OCI-LY1 (cell line): ENCODE measurements around the gene PDAP1.

ENCODE experiments used
- H2AFZ ChIP-seq: fragments of 200-600 bp; sonication (generic), shearing (Covaris generic); 2 replicates; pipeline ENCODE4 v1.6.0; 2014; ENCODE audit warnings: antibody characterized with exemption, mild to moderate bottlenecking, low read length
- H3F3A ChIP-seq: fragments of 200-600 bp; sonication (generic), shearing (Covaris generic); 2 replicates; pipeline ENCODE4 v1.6.0; 2014; ENCODE audit warnings: mild to moderate bottlenecking, antibody characterized with exemption, low read length, moderate library complexity; ENCODE audit not compliant: insufficient read depth
- H3K27ac ChIP-seq: fragments of 200-600 bp; sonication (generic); 2 replicates; pipeline ENCODE4 v1.5.1; 2014; ENCODE audit warnings: low read length, mixed run types, mild to moderate bottlenecking, low read depth; ENCODE audit not compliant: poor library complexity, severe bottlenecking
- H3K27me3 ChIP-seq: fragments of 200-600 bp; sonication (generic); 2 replicates; pipeline ENCODE4 v1.6.0; 2014; ENCODE audit warnings: antibody characterized with exemption, mild to moderate bottlenecking, low read length, moderate library complexity; ENCODE audit not compliant: insufficient read depth
- H3K36me3 ChIP-seq: fragments of 200-600 bp; sonication (generic); 2 replicates; pipeline ENCODE4 v1.6.1; 2014; ENCODE audit warnings: mild to moderate bottlenecking, antibody characterized with exemption, low read length, moderate library complexity, mixed read lengths; ENCODE audit not compliant: insufficient read depth
- H3K4me1 ChIP-seq: fragments of 200-600 bp; sonication (generic); 2 replicates; pipeline ENCODE4 v1.5.1; 2014; ENCODE audit warnings: mild to moderate bottlenecking, low read length, moderate library complexity; ENCODE audit not compliant: insufficient read depth, severe bottlenecking
- H3K4me2 ChIP-seq: fragments of 200-600 bp; sonication (generic), shearing (Covaris generic); 2 replicates; pipeline ENCODE4 v1.6.1; 2014; ENCODE audit warnings: low read length
- H3K4me3 ChIP-seq: fragments of 200-600 bp; sonication (generic); 2 replicates; pipeline ENCODE4 v1.5.1; 2014; ENCODE audit warnings: low read length, low read depth, mild to moderate bottlenecking, mixed read lengths; ENCODE audit not compliant: poor library complexity, severe bottlenecking
- H3K79me2 ChIP-seq: fragments of 200-600 bp; shearing (Covaris generic); 2 replicates; pipeline ENCODE4 v1.6.1; 2016; ENCODE audit warnings: mixed run types, low read length, mixed read lengths; ENCODE audit not compliant: insufficient read depth
- H3K9ac ChIP-seq: fragments of 200-600 bp; sonication (generic), shearing (Covaris generic); 2 replicates; pipeline ENCODE4 v1.6.1; 2014; ENCODE audit warnings: mild to moderate bottlenecking, low read length, mixed read lengths
- H3K9me2 ChIP-seq: fragments of 200-600 bp; sonication (generic), shearing (Covaris generic); 2 replicates; pipeline ENCODE4 v1.6.1; 2014; ENCODE audit warnings: low read depth, mild to moderate bottlenecking, low read length, mixed read lengths
- H3K9me3 ChIP-seq: fragments of 200-600 bp; shearing (Covaris generic); 2 replicates; pipeline ENCODE4 v1.6.1; 2014; ENCODE audit warnings: low read length, mixed read lengths
- H4K20me1 ChIP-seq: fragments of 200-600 bp; sonication (generic), shearing (Covaris generic); 2 replicates; pipeline ENCODE4 v1.6.0; 2016; ENCODE audit warnings: mild to moderate bottlenecking, low read length; ENCODE audit not compliant: insufficient read depth
- CTCF ChIP-seq: fragments of 200-600 bp; sonication (generic), shearing (Covaris generic); IDR thresholded peaks from 2 replicates; pipeline ENCODE4 v1.5.1; 2017; ENCODE audit warnings: mild to moderate bottlenecking, antibody characterized with exemption, low read length, moderate library complexity, mixed read lengths
- EZH2 ChIP-seq: fragments of 200-600 bp; sonication (generic), shearing (Covaris generic); IDR thresholded peaks from 2 replicates; pipeline ENCODE4 v1.8.0; 2017; ENCODE audit warnings: borderline replicate concordance, mixed run types, mild to moderate bottlenecking, antibody characterized with exemption, low read length, moderate library complexity, mixed read lengths

Gene PDAP1

DNA sequence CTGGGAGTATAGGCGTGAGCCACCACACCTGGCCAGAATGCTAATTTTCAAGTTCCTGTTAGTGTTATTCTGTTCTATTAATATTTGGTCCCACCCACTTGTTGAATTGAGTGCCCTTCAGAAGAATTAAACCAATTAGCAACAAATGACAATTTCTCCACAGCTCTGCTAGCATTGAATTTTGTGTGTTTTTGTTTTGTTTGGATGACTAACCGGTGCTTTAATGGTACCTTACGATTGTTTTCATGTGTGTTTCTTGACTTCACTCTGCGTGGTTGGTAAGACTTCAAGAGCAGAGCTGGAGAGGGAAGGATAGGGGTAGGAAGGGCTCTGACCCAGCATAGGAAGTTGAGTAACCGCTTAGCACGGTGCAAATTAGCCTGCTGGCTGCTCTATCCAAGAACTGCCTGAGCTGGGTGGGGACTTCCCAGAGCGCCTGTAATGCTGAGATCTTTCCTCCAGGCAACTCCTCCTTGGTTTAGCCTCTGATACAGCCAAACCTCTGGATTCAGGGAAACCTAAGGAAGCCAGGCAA lies 29.3 kb downstream of the PDAP1 start:
- Histone ChIP-seq H3K4me2 (peak overlapping the region; percentile 69; the same call in 1 of the 2 replicates), H3K9me2 (no peaks in the 10 kb centered on the region), H3F3A (peaks cover 19% of the 10 kb centered on the region), H3K4me1 (peaks cover 50% of the 10 kb centered on the region), H3K9ac (peak overlapping the region; percentile 74; the same call in 1 of the 2 replicates), H4K20me1 (no peaks in the 10 kb centered on the region), H3K36me3 (peaks cover 47% of the 10 kb centered on the region), H2AFZ (no peak overlapping the region), H3K79me2 (peaks cover 17% of the 10 kb centered on the region; the same call in 1 of the 2 replicates), H3K27ac (peak overlapping the region; percentile 96), H3K4me3 (peak overlapping the region; percentile 48), H3K9me3 (no peaks in the 10 kb centered on the region), H3K27me3 (no peaks in the 10 kb centered on the region)
- TF ChIP-seq CTCF (no peak), EZH2 (no peak)

DNA sequence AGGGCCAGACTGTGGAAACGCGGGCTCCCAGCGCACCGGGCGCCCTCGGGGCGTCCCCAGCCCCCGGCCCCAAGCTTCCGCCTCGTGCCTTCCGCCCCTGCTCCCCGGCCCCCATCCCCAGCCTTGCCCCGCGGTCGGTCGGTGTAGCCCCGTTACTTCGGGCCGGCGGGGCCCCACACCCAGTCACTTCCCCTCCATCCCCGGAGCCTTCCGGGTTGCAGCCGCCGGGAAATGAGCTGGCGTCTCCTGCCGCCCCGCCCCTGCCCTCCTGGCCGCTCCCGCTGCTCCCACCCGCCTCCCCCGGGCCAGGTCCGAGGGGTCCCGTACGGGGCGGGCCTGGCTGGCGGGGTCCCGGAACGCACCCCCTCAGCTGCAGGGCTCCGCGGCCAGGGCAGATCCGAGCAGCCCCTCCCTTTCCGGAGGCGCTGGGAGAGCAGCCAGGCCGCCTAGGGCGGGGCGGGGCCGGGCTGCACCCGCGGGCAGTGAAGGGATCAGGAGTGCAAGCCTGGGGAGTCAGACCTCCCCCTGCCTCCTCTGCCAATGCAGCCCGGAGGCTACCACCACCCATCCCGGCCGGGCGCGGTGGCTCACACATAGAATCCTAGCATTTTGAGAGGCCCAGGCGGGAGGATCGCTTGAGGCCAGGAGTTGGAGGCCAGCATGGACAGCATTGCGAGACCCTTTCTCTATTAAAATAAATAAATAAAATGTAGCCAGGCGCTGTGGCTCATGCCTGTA lies 33.2 kb downstream of the PDAP1 start:
- Histone ChIP-seq H3K79me2 (peaks cover 5% of the 10 kb centered on the region; the same call in 1 of the 2 replicates), H2AFZ (no peak overlapping the region), H3K36me3 (peaks cover 24% of the 10 kb centered on the region), H3F3A (peaks cover 14% of the 10 kb centered on the region), H3K9me2 (no peaks in the 10 kb centered on the region), H3K27me3 (no peaks in the 10 kb centered on the region), H3K9me3 (no peaks in the 10 kb centered on the region), H3K4me1 (peaks cover 34% of the 10 kb centered on the region), H3K9ac (peak overlapping the region; percentile 76), H3K27ac (peak overlapping the region; percentile 41), H3K4me2 (peak overlapping the region; percentile 81), H4K20me1 (no peaks in the 10 kb centered on the region), H3K4me3 (peak overlapping the region; percentile 79)
- TF ChIP-seq EZH2 (no peak), CTCF (no peak)

DNA sequence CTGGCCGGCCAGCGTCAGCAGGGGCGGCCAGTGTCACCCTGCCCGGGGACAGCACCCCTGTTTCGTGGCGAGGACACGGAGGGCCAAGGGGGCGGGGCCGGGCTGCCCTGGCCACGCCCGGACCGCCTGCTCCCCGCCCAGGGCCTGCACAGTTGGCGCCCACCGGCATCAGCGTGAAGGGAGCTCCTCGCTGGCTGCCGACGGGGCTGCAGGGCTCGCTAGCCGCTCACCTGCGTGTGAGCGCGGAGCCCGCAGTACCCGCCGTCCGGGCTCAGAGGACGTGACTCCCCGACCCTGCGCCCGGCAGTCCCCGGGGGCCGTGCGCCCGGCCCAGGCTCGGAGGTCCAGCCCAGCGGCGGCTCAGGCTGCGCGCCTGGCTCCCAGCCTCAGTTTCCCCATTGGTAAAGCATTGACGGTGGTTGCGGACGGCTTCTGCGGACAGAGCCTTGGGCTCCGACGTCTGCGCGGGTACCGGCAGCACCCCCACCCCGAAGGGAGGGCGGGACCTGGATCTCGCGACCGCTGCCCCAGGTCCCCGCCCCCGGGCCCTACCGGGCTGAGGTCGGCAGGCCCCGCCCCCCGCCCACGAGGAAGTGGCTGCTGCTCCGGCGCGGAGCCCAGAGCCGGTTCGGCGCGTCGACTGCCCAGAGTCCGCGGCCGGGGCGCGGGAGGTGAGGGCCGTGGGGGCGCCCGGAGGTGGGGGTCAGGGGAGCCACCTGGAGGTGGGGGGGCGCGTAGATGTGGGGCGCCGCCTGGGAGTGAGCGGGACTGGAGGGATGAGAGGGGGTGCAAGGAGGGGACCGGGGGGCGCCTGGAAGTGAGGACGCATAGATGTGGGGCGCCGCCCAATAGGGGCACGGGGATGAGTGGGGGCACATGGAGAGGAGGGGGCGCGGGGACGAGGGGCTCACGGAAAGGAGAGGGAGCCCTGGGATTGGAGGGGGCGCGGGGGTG lies 34.0 kb downstream of the PDAP1 start, which contains the start of gene ARPC1B:
Gene ARPC1B (plus strand): TSS at position 620 of the 954 bp plus-strand sequence. CDS start 10,985 bp downstream, outside the sequence.
- H3K4me3 ChIP-seq: peak within 1 kb of the TSS; percentile 79
- peak within 1 kb of the TSS; percentile 76 for H3K9ac ChIP-seq
- peaks cover 5% of the 10 kb centered on the region; the same call in 1 of the 2 replicates for H3K79me2 ChIP-seq
- H3K36me3 ChIP-seq: peaks cover 26% of the 10 kb centered on the region
- peak within 1 kb of the TSS; percentile 41 for H3K27ac ChIP-seq
- no peaks in the 10 kb centered on the region for H4K20me1 ChIP-seq
- H3K27me3 ChIP-seq: no peaks in the 10 kb centered on the region
- TF ChIP-seq EZH2 (no peak), CTCF (no peak)
- peak within 1 kb of the TSS; percentile 36; the same call in 1 of the 2 replicates for H2AFZ ChIP-seq
- peaks cover 6% of the 10 kb centered on the region; the same call in 1 of the 2 replicates for H3F3A ChIP-seq
- peaks cover 25% of the 10 kb centered on the region for H3K4me1 ChIP-seq
- H3K9me2 ChIP-seq: no peaks in the 10 kb centered on the region
- no peaks in the 10 kb centered on the region for H3K9me3 ChIP-seq
- H3K4me2 ChIP-seq: peak within 1 kb of the TSS; percentile 81
